ENCODE measurements around the gene ZNF619. TPM values are rescaled to one million over a fixed set of nuclear protein-coding genes. Genes with fewer than 3 reads are reported as not detected.

Gene ZNF619
- total RNA-seq, 1 donor from 2014 or later: 7.8 TPM

DNA sequence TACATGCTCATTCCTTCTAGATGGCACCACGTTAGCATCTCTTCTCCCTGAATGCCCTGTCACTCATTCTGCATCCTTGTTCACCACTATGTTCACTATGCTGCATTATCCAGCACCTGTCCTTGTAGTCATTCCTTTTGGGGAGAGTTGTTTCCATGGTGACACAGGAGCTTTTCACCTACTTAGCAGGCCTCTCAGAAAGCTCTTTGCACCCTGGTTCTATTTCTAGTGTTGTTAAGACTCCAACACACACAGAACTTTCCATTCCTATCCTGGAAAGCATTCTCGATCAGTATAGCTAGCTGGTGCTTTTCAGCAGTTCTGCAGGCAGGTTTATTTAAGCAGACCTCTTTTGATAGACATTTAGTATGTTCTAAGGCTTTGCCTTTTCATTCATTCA lies 26.5 kb upstream of the ZNF619 start:
- peaks cover 15% of the 10 kb centered on the region for H3K4me1 Mint-ChIP-seq (ENCODE audit: low read depth)
- H3K27me3 Mint-ChIP-seq: no peaks in the 10 kb centered on the region
- no peaks in the 10 kb centered on the region for H3K9me3 Mint-ChIP-seq (ENCODE audit: low read depth)
- no peak for DNase-seq (ENCODE audit: low spot score, unreplicated experiment)
- TF ChIP-seq, protein P1, sequence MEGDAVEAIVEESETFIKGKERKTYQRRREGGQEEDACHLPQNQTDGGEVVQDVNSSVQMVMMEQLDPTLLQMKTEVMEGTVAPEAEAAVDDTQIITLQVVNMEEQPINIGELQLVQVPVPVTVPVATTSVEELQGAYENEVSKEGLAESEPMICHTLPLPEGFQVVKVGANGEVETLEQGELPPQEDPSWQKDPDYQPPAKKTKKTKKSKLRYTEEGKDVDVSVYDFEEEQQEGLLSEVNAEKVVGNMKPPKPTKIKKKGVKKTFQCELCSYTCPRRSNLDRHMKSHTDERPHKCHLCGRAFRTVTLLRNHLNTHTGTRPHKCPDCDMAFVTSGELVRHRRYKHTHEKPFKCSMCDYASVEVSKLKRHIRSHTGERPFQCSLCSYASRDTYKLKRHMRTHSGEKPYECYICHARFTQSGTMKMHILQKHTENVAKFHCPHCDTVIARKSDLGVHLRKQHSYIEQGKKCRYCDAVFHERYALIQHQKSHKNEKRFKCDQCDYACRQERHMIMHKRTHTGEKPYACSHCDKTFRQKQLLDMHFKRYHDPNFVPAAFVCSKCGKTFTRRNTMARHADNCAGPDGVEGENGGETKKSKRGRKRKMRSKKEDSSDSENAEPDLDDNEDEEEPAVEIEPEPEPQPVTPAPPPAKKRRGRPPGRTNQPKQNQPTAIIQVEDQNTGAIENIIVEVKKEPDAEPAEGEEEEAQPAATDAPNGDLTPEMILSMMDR (IDR thresholded peaks at IDR 0.05; ENCODE audit: unreplicated experiment): no peak
- H3K27ac Mint-ChIP-seq: no peak overlapping the region
- H3K36me3 Mint-ChIP-seq (ENCODE audit: insufficient read depth): no peaks in the 10 kb centered on the region
- H3K4me3 Mint-ChIP-seq (ENCODE audit: low read depth): no peak overlapping the region

GRCh38 chr3:40451551-40451950 lies 25.4 kb upstream of the ZNF619 start:
- peak overlapping the region; percentile 87 for H3K4me3 Mint-ChIP-seq (ENCODE audit: low read depth)
- no peaks in the 10 kb centered on the region for H3K27me3 Mint-ChIP-seq
- no peak for DNase-seq (ENCODE audit: low spot score, unreplicated experiment)
- H3K27ac Mint-ChIP-seq: peak overlapping the region; percentile 98
- H3K9me3 Mint-ChIP-seq (ENCODE audit: low read depth): no peaks in the 10 kb centered on the region
- H3K4me1 Mint-ChIP-seq (ENCODE audit: low read depth): peaks cover 15% of the 10 kb centered on the region
- H3K36me3 Mint-ChIP-seq (ENCODE audit: insufficient read depth): no peaks in the 10 kb centered on the region
- TF ChIP-seq, protein P1 (IDR thresholded peaks at IDR 0.05; ENCODE audit: unreplicated experiment): no peak

DNA sequence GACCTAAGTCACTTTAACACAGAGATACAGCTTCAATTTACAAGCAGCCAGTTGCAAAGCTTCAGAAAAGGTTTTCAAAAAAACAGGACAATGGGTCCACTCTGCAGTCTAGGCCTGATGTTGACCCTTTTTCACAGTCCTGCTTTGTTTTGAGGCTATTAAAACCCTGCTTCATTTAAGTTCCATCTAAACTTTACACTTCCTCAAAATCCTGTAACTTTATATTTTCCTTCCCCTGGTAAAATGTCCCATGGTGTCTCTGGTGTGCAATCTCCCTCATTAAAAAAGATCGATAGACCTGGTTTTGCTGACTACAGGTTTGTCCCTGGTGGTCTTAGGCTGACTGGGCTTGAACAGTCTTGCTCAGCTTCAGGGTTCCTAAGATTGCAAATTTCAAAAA lies 24.9 kb upstream of the ZNF619 start:
- peaks cover 15% of the 10 kb centered on the region for H3K4me1 Mint-ChIP-seq (ENCODE audit: low read depth)
- H3K4me3 Mint-ChIP-seq (ENCODE audit: low read depth): peak overlapping the region; percentile 87
- DNase-seq (ENCODE audit: low spot score, unreplicated experiment): no peak
- H3K36me3 Mint-ChIP-seq (ENCODE audit: insufficient read depth): no peaks in the 10 kb centered on the region
- no peaks in the 10 kb centered on the region for H3K27me3 Mint-ChIP-seq
- TF ChIP-seq, protein P1 (IDR thresholded peaks at IDR 0.05; ENCODE audit: unreplicated experiment): no peak
- H3K9me3 Mint-ChIP-seq (ENCODE audit: low read depth): no peaks in the 10 kb centered on the region
- H3K27ac Mint-ChIP-seq: peak overlapping the region; percentile 98

DNA sequence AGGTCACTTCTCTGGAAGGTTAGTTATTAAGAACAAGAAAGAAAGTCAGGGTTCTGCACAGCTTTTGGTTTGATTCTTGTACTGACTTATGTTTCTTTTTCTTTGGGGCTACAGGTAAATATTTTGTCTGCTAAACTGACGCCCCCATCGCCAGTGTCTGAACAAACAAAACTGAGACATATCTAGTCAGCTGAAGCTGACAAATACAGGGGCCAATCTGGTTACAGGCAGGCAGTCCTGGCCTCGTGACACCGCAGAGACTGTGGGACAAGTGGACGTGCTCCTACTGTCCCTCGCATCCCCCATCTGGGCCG lies 24.4 kb upstream of the ZNF619 start:
- Mint-ChIP-seq H3K36me3 (ENCODE audit: insufficient read depth) (no peaks in the 10 kb centered on the region), H3K27me3 (no peaks in the 10 kb centered on the region), H3K27ac (peak overlapping the region; percentile 98), H3K9me3 (ENCODE audit: low read depth) (no peaks in the 10 kb centered on the region), H3K4me3 (ENCODE audit: low read depth) (peak overlapping the region; percentile 87), H3K4me1 (ENCODE audit: low read depth) (peaks cover 15% of the 10 kb centered on the region)
- TF ChIP-seq, protein P1 (IDR thresholded peaks at IDR 0.05; ENCODE audit: unreplicated experiment): no peak
- no peak for DNase-seq (ENCODE audit: low spot score, unreplicated experiment)

GRCh38 chr3:40452876-40453730 lies 23.8 kb upstream of the ZNF619 start:
- TF ChIP-seq, protein P1 (IDR thresholded peaks at IDR 0.05; ENCODE audit: unreplicated experiment): no peak
- peak; percentile 90 for DNase-seq (ENCODE audit: low spot score, unreplicated experiment)
- Mint-ChIP-seq H3K9me3 (ENCODE audit: low read depth) (no peaks in the 10 kb centered on the region), H3K4me1 (ENCODE audit: low read depth) (peaks cover 19% of the 10 kb centered on the region), H3K36me3 (ENCODE audit: insufficient read depth) (peaks cover 2% of the 10 kb centered on the region), H3K4me3 (ENCODE audit: low read depth) (peak overlapping the region; percentile 87), H3K27ac (peak overlapping the region; percentile 98), H3K27me3 (no peaks in the 10 kb centered on the region)

Data from progenitor cell of endocrine pancreas (in vitro differentiated cells).